Measurements from ENCODE around the gene TRAPPC4. TPM values are rescaled to one million over a fixed set of nuclear protein-coding genes. Genes with fewer than 3 reads are reported as not detected.

The TRAPPC4 gene
- total RNA-seq, 1 experiment from 2014 or later = 51.4 TPM

GRCh38 chr11:119000906-119001305 lies 17.7 kb upstream of the TRAPPC4 start:
- POLR2A ChIA-PET (ENCODE audit: unreplicated experiment) = no interaction called here
- Histone ChIP-seq H3K9me2 (ENCODE audit: insufficient read depth) (no peaks in the 10 kb centered on the region), H3F3A (ENCODE audit: insufficient read depth, low read depth) (peaks cover 47% of the 10 kb centered on the region), H3K79me2 (ENCODE audit: low read depth) (peaks cover 48% of the 10 kb centered on the region), H3K9me3 (ENCODE audit: insufficient read depth, low read depth) (no peaks in the 10 kb centered on the region), H3K4me1 (replicated peaks; ENCODE audit: insufficient read depth) (peaks cover 33% of the 10 kb centered on the region), H3K4me2 (no peak overlapping the region), H3K36me3 (ENCODE audit: low read depth) (peaks cover 29% of the 10 kb centered on the region), H3K27ac (no peak overlapping the region; the same call in 1 of the 2 replicates), H4K20me1 (ENCODE audit: insufficient read depth) (no peaks in the 10 kb centered on the region), H2AFZ (no peak overlapping the region), H3K4me3 (no peak overlapping the region), H3K27me3 (ENCODE audit: insufficient read depth, low read depth) (no peaks in the 10 kb centered on the region)
- CTCF ChIA-PET = interaction anchor here (0.7 kb wide), 1 partner anchor 313 kb away, joined by 3 read pairs; no protein-coding TSS in a partner anchor
- peak in 1 of 2 experiments; percentile 67 for DNase-seq
- BruUV-seq (replicated peaks) = no TSS peak
- TF ChIP-seq EZH2 (IDR thresholded peaks at IDR 0.05; ENCODE audit: low read depth) = no peak
- no peak for TF ChIP-seq CTCF (conservative IDR thresholded peaks at IDR 0.05)
- intact Hi-C loops (cut with micrococcal nuclease; ENCODE audit: unreplicated experiment) = no loop called here

DNA sequence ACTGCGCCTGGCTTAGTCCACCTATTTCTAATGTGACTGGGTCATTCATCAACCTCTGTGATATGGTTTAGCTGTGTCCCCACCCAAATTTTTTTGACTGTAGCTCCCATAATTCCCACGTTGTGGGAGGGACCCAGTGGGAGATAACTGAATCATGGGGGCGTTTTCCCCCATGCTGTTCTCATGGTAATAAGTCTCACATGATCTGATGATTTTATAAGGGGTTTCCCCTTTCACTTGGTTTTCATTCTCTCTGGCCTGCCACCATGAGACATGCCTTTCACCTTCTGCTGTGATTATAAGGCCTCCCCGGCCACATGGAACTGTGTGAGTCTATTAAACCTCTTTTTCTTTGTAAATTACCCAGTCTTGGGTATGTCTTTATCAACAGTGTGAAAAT lies 11.9 kb upstream of the TRAPPC4 start:
- Histone ChIP-seq H3K9me2 (ENCODE audit: insufficient read depth) (no peaks in the 10 kb centered on the region), H3K27ac (no peak overlapping the region), H2AFZ (no peak overlapping the region), H3K79me2 (ENCODE audit: low read depth) (peaks cover 2% of the 10 kb centered on the region; the same call in 1 of the 2 replicates), H3K4me2 (no peak overlapping the region), H3K36me3 (ENCODE audit: low read depth) (peaks cover 19% of the 10 kb centered on the region), H3F3A (ENCODE audit: insufficient read depth, low read depth) (peaks cover 43% of the 10 kb centered on the region), H3K27me3 (ENCODE audit: insufficient read depth, low read depth) (no peaks in the 10 kb centered on the region), H3K9me3 (ENCODE audit: insufficient read depth, low read depth) (no peaks in the 10 kb centered on the region), H3K4me3 (no peak overlapping the region), H4K20me1 (ENCODE audit: insufficient read depth) (no peaks in the 10 kb centered on the region; the same call in none of the 2 replicates), H3K4me1 (replicated peaks; ENCODE audit: insufficient read depth) (no peaks in the 10 kb centered on the region)
- no peak for TF ChIP-seq EZH2 (IDR thresholded peaks at IDR 0.05; ENCODE audit: low read depth)
- TF ChIP-seq CTCF (conservative IDR thresholded peaks at IDR 0.05) = no peak
- ChIA-PET CTCF (interaction anchor here (0.6 kb wide), 1 partner anchor 25 kb away, joined by 3 read pairs; no protein-coding TSS in a partner anchor), POLR2A (ENCODE audit: unreplicated experiment) (no interaction called here)
- no TSS peak for BruUV-seq (replicated peaks)
- intact Hi-C loops (cut with micrococcal nuclease; ENCODE audit: unreplicated experiment) = no loop called here
- no peak for DNase-seq

DNA sequence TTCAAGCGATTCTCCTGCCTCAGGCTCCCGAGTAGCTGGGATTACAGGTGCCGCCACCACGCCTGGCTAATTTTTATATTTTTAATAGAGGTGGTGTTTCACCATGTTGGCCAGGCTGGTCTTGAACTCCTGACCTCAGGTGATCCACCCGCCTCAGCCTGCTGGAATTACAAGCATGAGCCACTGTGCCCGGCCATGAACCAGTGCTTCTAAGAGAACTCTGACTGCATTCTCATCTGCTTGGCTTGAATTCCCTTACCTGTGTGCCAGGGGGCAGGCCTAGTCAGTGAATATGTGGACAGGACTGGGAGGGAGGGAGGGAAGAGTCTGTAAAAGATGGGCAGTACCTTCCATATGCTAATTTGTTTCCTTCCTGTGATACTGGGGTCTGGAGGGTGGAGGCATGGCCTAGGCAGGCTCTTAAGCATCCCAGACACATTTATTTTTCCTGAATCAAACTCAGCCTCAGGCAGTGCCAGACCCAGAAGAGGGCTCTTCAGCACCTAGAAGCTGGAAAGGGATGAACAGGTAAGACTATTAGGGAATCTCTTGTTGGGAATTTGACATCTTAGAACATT lies 7.0 kb upstream of the TRAPPC4 start:
- DNase-seq = no peak
- Histone ChIP-seq H3K36me3 (ENCODE audit: low read depth) (peaks cover 39% of the 10 kb centered on the region), H3K4me2 (no peak overlapping the region), H3K79me2 (ENCODE audit: low read depth) (peaks cover 24% of the 10 kb centered on the region), H3K4me3 (no peak overlapping the region), H2AFZ (no peak overlapping the region), H3K4me1 (replicated peaks; ENCODE audit: insufficient read depth) (peaks cover 13% of the 10 kb centered on the region), H3K27me3 (ENCODE audit: insufficient read depth, low read depth) (no peaks in the 10 kb centered on the region), H3K27ac (peak overlapping the region; percentile 22; the same call in 1 of the 2 replicates), H3K9me3 (ENCODE audit: insufficient read depth, low read depth) (no peaks in the 10 kb centered on the region), H3F3A (ENCODE audit: insufficient read depth, low read depth) (peaks cover 71% of the 10 kb centered on the region), H3K9me2 (ENCODE audit: insufficient read depth) (no peaks in the 10 kb centered on the region), H4K20me1 (ENCODE audit: insufficient read depth) (peaks cover 32% of the 10 kb centered on the region)
- BruUV-seq (replicated peaks) = no TSS peak
- ChIA-PET CTCF (no interaction called here), POLR2A (ENCODE audit: unreplicated experiment) (no interaction called here)
- TF ChIP-seq EZH2 (IDR thresholded peaks at IDR 0.05; ENCODE audit: low read depth) (no peak), CTCF (conservative IDR thresholded peaks at IDR 0.05) (no peak)
- intact Hi-C loops (cut with micrococcal nuclease; ENCODE audit: unreplicated experiment) = no loop called here
